ELR (cell line): ENCODE measurements around the gene LONP2.
"Not testable (repeated sequence)": the region's sequence is repeated elsewhere in the genome, so short reads cannot be mapped to it uniquely, and the experiment has no call there.

Source experiments
- DNase-seq: peaks from one replicate; pipeline ENCODE4 v3.0.0-alpha.2; 2015; ENCODE audit warnings: low read depth

Gene LONP2

GRCh38 chr16:48340054-48340453 lies 96.0 kb downstream of the LONP2 start:
- DNase-seq = no peak

- no peak for DNase-seq
Measured at GRCh38 chr16:48342591-48342990, 98.5 kb downstream of the LONP2 start.

GRCh38 chr16:48347191-48347865 lies 103.2 kb downstream of the LONP2 start:
- no peak for DNase-seq

DNA sequence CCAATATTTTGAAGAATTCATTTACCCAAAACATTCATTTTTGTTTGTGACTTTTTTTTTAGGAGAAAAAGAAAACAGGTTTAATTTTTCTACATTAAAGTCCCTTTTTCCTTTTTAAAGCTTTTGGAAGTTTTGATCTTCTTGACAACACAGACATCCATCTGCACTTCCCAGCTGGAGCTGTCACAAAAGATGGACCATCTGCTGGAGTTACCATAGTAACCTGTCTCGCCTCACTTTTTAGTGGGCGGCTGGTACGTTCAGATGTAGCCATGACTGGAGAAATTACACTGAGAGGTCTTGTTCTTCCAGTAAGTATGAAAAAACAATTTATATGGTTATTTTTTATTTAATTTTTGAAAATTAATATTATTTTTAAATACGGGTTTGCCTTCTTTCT lies 103.9 kb downstream of the LONP2 start:
- DNase-seq = no peak

GRCh38 chr16:48350736-48351135 lies 106.6 kb downstream of the LONP2 start:
- peak; percentile 33 for DNase-seq

DNA sequence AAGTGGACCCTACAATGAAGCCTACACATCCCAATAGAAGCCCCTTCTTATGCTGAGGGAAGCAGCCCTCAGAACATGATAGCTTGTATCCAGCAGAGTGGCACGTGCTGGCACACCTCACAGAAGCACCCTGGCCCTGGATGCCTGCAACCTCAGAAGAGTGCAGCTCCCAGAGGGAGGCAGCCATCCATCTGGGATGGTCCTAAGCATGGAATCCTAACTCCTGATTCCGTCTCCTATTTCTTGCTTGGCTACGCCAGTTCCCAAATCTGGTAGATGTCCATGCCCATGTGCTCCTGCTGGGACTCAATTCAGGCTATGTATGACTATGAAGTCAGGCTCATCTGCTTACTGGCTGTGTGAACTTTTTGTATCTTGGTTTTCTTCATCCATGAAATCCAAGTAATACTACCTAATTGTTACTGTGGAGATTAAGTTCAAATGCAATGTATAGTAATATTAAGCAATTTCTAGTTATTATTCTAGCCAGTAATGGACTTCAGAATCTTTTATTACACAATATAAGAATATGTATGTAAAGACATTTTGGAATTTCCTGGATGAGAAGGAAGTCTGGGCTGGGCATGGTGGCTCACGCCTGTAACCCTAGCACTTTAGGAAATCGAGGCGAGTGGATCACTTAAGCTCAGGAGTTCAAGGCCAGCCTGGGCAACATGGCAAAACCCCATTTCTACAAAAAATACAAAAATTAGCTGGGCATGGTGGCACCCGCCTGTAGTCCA lies 108.7 kb downstream of the LONP2 start:
- no peak for DNase-seq

DNA sequence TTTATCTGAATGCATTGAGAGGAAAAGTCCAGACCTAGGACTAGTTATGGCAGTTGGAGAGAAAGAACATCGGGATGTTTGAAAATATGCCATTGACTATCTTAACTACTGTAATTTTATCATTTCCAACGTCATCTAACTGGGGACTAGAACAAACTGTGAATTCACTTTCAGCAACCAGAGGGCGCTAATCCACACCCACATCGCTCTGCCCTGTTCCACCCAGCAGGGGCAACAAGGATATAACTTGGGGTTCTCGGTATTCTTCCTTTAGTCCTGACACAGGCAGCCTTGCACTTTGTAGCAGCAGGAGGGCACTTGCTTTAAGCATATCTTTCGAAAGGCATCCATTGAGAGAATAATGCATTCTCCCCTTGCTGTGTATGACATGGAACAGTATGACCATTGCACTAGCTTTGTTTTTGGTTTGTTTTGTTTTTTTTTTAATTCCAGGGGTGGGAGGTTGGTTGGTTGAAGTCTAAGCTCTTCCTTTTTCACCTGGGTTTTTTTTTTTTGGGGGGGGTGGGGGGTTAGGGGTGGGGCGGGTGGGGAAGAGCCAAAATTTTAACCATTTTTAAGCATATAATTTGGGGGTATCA lies 109.6 kb downstream of the LONP2 start:
- peak; percentile 84 for DNase-seq

DNA sequence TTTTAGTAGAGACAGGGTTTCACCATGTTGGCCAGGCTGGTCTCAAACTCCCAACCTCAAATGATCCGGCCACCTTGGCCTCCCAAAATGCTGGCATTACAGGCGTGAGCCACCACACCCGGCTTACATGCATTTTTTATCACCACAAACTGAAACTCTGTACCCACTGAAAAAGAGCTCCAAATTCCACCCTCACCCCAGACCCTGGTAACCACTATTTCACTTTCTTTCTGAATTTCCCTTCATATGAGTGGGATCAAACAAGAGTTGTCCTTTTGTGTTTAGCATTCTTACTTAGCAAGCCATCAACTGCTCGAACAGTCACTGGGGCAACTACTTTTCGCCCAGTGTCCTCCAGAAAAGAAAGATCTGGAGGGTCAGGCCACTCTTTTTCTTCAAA lies 110.3 kb downstream of the LONP2 start:
- not testable (repeated sequence) for DNase-seq

DNA sequence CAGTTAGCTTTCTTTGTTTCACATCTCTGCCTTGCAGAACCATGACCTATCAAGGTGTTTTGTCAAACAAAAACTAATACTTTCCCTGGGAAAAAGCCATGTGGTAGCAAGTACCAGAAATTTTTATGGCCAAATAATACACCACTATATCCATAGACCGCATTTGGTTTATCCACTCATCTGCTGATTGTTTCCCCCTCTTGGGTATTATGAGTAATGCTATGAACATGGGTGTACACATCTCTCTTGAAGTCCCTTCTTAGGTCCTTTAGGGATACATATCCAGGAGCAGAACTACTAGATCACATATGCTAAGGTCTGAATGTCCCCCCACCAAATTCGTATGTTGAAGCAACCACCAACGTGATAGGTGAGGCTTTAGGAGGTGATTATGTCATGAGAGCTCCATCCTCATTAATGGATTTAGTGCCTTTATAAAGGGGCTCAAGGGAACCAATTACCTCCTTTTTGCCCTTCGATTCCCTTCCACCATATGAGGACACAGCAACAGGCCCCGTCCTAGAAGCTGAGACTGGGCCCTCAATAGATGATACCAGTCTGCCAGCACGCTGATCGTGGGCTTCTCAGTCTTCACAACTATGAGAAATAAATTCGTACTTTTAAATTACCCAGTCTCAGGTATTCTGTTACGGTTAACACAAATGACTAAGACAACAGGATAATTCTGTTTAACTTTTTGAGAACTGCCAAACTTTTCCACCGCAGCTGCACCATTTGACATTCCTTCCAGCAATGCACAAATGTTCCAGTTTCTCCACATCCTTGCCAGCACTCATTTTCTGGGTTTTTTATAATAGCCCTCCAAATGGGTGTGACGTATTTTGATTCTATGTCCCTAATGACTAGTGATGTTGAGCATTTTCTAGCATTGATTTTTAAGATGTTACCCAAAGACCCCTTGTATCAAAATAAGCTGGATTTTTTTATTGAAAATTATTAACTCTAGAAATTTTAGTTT lies 111.1 kb downstream of the LONP2 start:
- no peak for DNase-seq

DNA sequence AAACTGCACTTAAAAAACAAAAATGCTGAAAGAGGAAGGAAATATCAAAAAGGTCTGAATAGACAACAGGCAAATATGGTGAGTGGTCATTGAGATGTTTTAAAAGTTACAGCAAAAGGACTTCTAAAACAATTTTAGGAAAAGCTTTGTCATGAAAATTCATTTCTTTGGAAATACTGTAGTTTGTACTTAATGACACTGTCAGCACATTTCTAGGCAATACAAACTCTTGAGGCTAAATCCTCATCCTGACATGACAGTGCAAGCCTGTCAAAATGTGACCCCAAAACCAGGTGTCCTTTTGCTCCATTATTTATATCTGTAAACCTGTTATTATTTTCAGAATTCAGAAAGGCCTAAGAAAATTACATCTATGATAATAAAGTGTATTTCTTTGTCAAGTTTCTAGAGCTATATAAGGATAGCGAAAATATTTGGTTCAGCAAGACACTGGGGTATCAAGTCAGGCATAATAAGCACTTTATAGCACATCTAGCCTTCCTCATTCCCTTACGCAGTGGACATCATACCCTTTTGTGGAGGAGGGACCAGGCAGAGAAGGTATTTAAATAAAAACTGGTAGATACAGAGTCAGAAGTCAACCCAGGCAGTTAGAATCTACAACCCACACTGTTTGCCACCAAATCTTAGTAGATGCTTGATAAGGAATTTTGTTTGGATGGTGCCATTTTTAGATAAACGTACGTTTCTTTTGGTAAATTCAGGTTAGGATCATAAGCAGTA lies 112.7 kb downstream of the LONP2 start:
- no peak for DNase-seq

DNA sequence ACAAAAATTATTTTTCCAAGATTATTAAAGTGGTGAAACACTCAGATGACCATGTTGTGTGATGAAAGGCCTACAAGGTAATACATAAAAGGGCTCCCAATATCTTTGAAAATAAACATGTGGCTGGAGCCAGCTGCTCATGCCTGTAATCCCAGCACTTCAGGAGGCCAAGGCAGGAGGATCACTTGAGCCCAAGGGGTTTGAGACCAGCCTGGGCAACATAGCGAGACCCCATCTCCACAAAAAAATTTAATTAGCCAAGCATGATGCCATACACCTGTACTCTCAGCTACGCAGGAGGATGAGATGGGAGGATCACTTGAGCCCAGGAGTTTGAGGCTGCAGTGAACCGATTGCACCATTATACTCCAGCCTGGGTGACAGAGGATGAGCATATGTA lies 114.3 kb downstream of the LONP2 start:
- DNase-seq = no peak

DNA sequence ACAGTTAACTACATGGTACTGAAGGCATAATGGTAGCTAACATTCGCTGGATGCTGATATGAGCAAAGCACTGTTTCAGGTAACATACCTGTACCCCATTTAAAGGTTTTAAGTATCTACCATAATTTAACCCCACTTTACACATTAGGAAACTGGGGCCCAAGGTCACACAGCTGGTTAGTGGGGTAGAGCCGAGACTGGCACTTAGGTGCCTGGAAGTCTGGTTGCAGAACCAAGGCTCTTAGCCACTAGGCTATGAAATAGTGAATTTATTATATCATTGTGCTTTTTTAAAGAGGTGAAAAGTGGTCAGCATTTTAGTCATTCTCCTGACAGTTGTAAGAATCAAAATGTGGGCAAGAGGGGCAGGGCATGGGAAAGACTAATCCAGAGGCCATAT lies 115.9 kb downstream of the LONP2 start:
- DNase-seq = no peak

- DNase-seq = no peak
Measured at GRCh38 chr16:48361012-48361411, 116.9 kb downstream of the LONP2 start.

DNA sequence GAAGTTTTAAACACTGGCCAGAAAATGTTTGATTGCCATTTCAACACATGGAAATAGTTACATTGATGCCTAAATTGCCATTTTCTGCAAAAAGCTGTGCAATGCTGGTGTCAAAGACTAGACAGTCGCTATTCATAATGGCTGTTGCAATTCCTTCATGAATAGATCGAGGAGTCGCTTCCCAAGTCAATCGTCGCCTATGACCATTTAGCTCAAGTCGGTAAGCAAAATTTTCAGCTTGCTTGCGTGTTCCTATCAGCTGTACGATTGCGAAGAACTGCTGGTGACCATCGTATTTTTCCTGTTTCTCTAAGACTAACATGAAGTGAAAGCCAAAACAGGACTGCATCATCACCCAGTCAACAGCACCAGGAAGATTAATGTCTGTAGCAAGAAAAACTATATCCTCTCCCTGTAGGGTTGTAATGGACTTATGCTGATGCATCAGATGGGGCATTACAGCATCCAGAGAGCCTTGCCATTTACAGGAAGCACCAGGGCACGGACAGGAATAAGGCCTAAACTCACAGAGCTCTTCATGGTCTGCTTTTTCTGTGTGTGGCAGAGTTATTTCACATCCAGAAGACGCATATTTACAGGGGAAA lies 117.5 kb downstream of the LONP2 start:
- DNase-seq = no peak

- DNase-seq = no peak
Measured at GRCh38 chr16:48365025-48365600, 121.0 kb downstream of the LONP2 start.

DNA sequence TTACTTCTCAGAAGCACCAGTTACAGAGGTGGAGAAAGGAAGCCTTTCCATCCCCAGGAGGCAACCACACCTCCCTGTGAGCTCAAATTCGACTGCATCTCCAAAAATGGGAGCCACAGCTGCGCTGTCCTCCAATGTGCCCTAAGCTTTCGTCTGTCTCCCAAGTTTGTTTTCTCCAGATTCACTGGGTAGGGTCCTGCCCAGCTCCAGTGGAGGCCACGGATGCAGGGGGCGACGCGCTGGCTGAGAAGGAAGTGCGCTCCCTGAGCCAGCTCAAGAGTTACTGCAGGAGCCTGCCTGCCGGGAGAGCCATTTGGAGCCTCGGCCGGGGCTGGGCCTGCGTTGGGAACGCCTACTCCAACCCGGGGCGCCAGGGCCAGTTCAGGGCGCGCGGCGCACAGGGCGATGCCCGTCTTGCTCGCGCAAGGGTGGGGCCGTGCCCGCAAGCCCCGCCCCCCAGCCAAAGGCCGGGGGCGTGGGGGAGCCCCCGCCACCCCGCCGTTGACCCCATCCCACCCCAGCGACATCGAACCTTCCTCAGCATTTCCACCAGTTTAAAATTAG lies 121.6 kb downstream of the LONP2 start:
- peak; percentile 92 for DNase-seq

DNA sequence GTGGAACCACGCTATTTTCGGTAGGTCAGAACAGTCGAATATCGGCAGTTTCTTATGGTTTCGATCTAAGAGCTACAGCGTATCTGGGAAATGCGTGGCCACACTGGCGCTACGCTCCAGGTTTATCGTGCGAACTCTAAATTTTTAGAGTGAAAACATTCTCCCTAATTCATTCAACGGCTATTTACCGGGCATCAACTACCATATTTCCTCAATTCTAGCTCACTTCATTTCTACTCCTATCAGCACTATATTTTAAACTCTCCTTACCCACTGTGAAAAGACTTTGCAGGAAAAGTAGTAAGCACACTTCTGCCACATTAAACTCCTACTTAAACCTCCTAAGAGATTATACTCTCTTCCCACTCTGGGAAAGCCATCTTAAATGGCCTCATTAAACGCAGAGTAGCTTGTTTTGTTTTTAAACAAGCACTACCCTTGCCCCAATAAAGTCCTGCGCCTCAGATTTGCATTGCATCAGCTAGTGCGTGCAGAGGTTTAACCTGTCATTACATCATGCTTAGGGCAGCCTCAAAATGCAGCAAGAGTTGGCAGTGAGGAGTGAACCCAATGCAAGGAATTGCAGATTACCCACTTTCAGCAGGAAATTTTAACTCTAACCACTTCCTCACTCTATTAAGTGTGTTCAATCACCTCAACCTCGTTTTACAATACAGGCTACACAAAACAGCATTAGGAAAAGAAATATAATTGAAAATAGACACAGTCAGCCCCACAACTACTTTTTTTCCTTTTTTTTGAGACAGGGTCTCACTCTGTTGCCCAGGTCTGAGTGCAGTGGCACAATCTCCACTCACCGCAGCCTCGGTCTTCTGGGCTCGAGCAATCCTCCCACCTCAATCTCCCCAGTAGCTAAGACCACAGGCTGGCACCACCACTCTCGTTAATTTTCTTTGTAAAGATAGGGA lies 122.3 kb downstream of the LONP2 start:
- DNase-seq = peak; percentile 87

DNA sequence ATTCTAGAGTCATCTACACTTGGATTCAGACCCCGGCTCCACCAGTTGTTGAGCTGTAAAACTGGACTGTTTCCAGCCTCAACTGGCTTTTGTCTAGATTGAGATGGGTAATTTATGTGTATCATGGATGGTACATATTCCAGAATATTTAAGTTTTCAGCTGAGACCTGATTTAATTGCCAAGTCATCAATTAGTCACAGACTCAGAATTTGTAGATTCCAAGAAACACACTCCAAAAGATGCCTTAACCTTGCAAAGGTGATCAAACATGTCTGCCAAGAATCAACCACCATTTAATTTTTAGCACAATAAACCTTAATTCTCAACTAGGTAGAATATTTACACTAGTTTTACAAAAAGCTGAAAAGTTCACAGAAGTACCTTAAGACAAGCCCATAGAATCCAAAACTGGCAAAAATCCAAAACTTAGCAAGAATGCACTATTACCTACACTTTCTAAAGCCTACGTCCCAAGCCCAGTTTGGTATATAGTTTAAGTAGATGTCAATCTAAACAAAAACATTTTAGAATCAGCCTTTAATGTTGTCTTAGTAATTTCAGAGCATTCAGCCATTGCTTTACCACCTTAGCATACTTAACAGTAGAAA lies 123.4 kb downstream of the LONP2 start:
- DNase-seq = peak; percentile 34

- no peak for DNase-seq
Measured at GRCh38 chr16:48369765-48370164, 125.7 kb downstream of the LONP2 start.
